Measurements from ENCODE around the gene CYP26B1.

CYP26B1 gene

GRCh38 chr2:72082887-72083286, 64.8 kb downstream of the CYP26B1 start:
- H3K4me3 ChIP-seq (ENCODE audit: low read length) = no peak overlapping the region
- TF ChIP-seq CTCF (conservative IDR thresholded peaks at IDR 0.05; ENCODE audit: low read depth, low read length) = no peak
- DNase-seq (ENCODE audit: low read depth) = no peak

- TF ChIP-seq CTCF (conservative IDR thresholded peaks at IDR 0.05; ENCODE audit: low read depth, low read length) = no peak
- no peak overlapping the region for H3K4me3 ChIP-seq (ENCODE audit: low read length)
- DNase-seq (ENCODE audit: low read depth) = no peak
These were observed 65.6 kb downstream of the CYP26B1 start for GRCh38 chr2:72082021-72082601.

- TF ChIP-seq CTCF (conservative IDR thresholded peaks at IDR 0.05; ENCODE audit: low read depth, low read length) = no peak
- no peak for DNase-seq (ENCODE audit: low read depth)
- no peak overlapping the region for H3K4me3 ChIP-seq (ENCODE audit: low read length)
These were observed 66.2 kb downstream of the CYP26B1 start for GRCh38 chr2:72081451-72081850.

- no peak overlapping the region for H3K4me3 ChIP-seq (ENCODE audit: low read length)
- no peak for TF ChIP-seq CTCF (conservative IDR thresholded peaks at IDR 0.05; ENCODE audit: low read depth, low read length)
- no peak for DNase-seq (ENCODE audit: low read depth)
These were observed 67.1 kb downstream of the CYP26B1 start for GRCh38 chr2:72080286-72081145.
